ENCODE results near the gene FOS.
A peak's percentile ranks its signal among the peaks of the same experiment; 100 is the strongest.

FOS gene

GRCh38 chr14:75250800-75251199 is 27.8 kb upstream of the FOS start:
- DNase-seq (ENCODE audit: low read depth), result no peak

- DNase-seq (ENCODE audit: low read depth), result no peak
Measured at GRCh38 chr14:75252254-75252837, 26.3 kb upstream of the FOS start.

DNA sequence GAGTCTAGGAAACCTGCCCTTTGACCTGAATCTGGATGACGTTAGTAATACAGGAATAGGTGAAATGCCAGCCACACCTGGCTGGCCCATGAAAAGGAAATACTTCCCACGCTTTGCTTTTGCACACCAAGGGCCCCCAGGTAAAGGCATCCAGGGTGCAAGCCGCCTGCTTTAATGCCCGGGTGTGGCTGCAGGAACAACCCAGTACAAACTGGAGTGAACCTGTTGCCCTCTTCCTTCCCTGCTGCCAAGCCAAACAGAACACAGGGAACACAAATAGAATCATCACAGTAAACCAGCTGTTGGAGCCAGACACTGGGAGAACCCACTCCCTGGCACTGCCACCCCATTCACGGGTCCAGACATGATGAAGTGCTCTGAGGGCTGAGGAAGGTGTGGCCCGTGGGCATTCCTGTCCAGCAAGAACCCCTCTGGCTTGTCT is 24.2 kb upstream of the FOS start:
- peak; percentile 17 for DNase-seq (ENCODE audit: low read depth)

DNA sequence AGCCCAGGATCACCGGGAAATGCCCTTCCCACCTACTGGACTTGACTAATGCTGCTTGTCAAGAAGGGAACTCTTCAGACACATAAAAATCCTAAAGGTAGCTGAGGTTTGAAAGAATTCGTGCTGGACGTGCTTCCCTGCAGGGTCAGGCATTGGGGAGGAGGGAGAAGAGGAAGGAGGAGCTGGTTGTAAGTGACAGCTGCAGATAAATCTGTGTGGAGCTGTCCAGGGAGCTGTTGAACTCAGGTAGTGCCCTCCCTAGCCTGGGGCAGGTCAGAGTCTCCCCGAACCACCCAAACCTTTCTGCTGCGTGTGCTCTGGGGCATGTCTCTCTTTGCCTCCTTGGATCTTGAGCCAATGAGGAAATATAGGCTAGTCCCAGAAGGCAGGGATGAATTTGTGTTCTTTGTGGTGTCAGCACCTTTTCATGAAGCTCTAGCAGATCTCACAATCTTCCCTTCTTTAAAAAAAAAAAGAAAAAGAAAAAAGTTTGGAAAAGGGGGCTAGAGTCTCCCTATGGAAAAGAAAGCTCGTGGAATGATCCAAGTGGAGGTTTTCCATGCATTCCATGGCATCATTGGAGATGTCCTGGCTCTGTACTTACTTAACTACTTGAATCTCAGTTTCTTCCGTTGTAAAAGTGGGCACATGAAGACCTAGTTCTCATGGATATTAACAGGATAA is 23.6 kb upstream of the FOS start:
- DNase-seq (ENCODE audit: low read depth), result no peak

GRCh38 chr14:75258079-75258802 is 20.4 kb upstream of the FOS start:
- peak; percentile 97 for DNase-seq (ENCODE audit: low read depth)

DNA sequence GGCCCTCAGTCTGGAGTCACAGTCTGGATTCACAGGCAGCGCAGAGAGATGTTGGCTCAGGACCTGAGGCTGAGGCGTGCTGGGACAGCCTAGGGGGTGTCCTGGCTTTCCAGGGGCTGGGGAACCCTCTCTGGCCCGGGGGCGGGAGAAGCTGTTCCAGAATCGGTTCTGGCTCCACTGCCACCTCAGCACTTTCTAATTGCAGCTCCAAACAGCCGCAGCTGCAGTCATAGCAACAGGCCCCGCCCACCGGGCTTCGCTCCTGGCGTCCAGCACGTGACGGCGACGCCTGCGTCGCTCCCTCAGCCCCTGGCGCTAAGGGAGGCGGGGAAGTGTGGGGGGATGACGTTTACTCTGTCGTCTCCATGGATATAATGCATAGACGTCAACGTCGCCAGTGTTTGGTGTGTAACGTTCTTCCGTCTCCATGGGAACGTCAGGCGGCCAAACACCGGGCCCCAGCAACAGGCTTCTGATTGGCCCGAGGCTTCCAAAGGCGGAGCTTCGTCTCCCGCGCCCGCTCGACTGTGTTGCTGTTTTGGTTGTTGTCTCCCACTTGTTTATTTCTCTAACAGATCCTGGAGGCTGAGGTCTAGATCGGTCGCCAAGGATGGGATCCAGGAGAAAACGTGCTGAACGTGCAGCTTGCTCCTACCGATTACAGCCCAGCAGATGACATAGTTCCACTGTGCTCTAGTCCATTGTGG is 19.7 kb upstream of the FOS start:
- peak; percentile 100 for DNase-seq (ENCODE audit: low read depth)

DNA sequence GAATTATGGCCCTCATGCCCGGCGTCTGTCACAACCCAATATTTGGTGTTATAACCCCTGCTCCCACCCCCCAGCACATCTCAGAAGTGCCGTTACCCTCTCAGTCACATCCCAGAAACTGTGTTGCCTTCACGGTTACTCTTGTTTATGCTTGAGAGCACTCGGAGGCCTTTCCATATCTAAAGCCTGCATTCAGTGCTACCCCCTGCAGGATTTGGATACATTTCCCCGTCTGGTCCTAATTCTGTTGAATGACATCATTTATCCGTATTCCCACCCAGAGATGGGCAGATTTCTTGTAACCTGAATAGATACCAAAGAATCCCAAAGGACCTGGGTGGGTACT is 19.1 kb upstream of the FOS start:
- peak; percentile 80 for DNase-seq (ENCODE audit: low read depth)

GRCh38 chr14:75260025-75260763 is 18.4 kb upstream of the FOS start:
- DNase-seq (ENCODE audit: low read depth), result no peak

DNA sequence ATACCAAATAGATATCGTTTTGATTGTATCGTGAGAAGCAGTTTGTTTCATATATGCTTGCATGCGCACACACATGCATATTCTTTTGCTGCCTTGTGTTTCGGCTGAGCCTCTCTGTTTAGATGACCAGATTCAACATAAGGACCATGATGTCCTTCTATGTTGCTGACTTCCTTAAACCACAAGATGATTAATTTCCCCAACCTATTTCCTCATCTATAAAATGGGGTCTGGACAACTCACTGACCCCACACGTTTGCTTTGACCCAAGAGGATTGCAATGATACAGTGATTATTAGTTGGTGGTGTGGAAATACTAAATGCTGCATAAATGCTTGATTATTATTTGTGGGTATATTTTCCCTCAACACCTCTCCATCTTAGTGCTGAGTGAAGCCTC is 16.8 kb upstream of the FOS start:
- no peak for DNase-seq (ENCODE audit: low read depth)

DNA sequence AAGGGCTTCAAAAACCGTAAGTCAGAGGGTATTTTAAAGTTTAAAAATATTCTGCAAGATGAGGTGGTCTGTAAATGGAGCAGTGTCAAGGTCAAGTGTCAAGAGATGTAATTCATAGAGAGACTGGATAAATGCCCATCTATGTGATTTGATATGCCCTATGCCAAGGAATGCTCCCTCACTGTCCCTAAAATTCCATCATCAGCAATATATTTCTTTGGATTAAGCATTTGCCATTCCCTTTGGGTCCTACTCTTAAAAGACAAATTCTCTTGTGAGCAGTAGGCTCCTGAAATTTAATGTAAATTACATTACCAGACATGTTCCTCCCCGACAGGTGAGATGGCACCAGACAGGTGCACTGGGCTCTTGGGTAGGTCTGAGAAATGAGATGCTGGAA is 16.0 kb upstream of the FOS start:
- no peak for DNase-seq (ENCODE audit: low read depth)

DNA sequence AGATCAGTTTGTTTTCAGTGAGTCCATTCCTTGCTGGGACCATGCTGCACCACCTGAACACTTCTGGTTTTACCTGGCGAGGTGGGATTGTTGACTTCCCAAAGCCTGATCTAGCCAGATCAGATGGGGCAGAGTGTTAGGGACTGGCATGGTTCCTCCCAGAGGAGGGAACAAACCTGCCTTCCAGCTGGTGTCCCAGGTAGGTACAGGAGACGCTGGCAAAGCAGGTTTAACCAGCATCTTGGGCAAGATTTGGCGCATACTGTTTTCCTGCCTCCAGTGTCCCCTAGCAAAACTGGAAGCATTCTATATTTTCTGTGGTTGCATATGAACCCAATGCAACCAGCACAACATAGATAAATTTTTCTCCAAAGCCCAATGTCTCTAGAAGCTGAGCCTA is 14.6 kb upstream of the FOS start:
- no peak for DNase-seq (ENCODE audit: low read depth)

DNA sequence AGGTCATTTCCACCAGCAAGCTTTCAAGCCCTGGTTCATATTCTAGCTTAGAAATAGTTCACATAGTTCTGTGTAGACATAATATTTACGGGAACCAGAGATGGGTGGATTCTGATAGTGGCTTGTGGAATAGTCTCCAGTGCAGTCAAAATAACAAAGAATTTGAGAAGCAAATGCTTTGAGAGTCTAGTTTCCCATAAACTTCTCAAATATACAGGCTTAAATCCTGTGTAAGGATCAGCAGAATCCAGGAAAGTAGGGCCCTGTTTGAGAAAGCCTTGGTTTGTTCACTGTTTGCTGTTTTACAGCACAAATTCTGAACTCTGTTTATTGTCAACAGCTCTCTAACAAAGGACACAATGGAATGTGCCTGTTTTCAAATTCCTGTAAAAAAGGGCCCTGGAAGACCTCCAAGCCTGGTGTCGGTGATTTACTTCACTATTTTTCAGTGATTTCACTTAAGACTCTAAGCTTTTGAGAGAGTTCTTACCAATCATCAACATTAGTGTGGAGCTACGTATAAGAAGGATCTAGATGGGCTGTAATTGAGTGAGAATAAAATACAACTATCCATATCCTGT is 11.4 kb upstream of the FOS start:
- DNase-seq (ENCODE audit: low read depth), result peak; percentile 67

- no peak for DNase-seq (ENCODE audit: low read depth)
Measured at GRCh38 chr14:75268633-75269550, 9.7 kb upstream of the FOS start.

DNA sequence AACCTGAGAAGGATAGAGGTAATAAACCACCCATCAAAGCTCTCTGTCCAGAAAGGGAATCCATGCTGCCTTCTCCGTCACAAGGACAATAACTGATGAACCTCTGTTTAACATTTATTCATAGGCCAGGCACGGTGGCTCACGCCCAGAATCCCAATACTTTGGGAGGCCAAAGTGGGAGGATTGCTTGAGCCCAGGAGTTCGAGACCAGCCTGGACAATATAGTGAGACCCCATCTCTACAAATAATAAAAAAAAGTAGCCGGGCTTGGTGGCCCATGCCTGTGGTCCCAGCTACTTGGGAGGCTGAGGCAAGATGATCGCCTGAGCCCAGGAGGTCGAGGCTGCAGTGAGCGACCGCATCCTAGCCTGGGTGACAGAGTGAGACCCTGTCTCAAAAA is 7.1 kb upstream of the FOS start:
- no peak for DNase-seq (ENCODE audit: low read depth)

- peak; percentile 82 for DNase-seq (ENCODE audit: low read depth)
Measured at GRCh38 chr14:75273272-75274049, 5.2 kb upstream of the FOS start.

DNA sequence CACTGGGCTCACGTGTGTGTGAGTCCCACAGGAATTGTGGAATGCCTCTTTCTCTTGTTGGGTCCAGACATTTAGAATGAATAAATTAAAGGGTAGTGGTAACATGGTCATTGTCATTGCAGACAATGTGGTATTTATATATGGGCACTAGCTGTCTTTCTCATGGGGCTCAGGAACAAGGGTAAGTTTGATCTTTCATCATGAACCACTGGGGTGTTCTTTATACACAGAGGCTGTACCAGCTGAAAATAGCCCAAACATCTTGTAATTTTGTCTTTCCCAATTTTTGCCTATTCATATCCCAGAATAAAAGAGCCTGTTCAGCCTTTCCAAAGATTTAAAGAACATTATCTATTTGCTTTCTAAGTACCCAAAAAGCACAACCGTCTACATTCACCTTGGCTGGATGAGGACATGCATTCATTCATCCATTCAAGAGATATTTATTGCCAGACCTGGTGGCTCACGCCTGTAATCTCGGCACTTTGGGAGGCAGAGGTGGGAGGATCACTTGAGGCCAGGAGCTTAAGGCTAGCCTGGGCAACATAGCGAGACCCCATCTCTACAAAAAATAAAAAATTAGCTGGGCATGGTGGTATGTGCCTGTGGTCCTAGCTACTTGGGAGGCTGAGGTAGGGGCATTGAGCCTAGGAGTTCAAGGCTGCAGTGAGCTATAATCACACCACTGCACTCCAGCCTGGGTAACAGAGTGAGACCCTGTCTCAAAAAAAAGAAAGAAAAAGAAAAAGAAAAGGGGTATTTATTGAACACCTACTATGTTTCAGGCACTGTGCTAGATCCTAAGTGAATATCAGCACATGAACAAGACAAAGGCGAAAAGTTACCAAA is 4.4 kb upstream of the FOS start:
- DNase-seq (ENCODE audit: low read depth), result no peak

GRCh38 chr14:75274899-75275569 is 3.6 kb upstream of the FOS start:
- no peak for DNase-seq (ENCODE audit: low read depth)

- DNase-seq (ENCODE audit: low read depth), result no peak
Measured at GRCh38 chr14:75275598-75275997, 3.0 kb upstream of the FOS start.
